Gastrocnemius medialis (tissue), 4 donors: ENCODE results near the gene PHACTR3. TPM values are rescaled to one million over a fixed set of nuclear protein-coding genes. Genes with fewer than 3 reads are reported as not detected.

Source experiments
- ATAC-seq, 2 donors: fragments of 150-250 bp; one replicate each; pipeline ENCODE4 v1.9.1; 2016
- DNase-seq, 2 donors: peaks; one replicate each; pipeline ENCODE4 v3.0.0-alpha.2; 2019
- H3K27ac ChIP-seq, 4 donors: fragments of 200-600 bp; sonication (generic); 1 replicate in 1 of 4; 2 replicates in 3 of 4; pipeline ENCODE4 v1.5.1; 2016 to 2018; ENCODE audit warnings: mild to moderate bottlenecking in 2 of 4, moderate library complexity in 1 of 4
- H3K27me3 ChIP-seq, 3 donors: fragments of 200-600 bp; sonication (generic) in 2 of 3; 1 replicate in 1 of 3; 2 replicates in 2 of 3; pipeline versions ENCODE4 v1.5.1 to v1.6.0; 2016 to 2019; ENCODE audit warnings: mild to moderate bottlenecking in 1 of 3, moderate library complexity in 1 of 3
- H3K36me3 ChIP-seq, 2 donors: fragments of 200-600 bp; sonication (generic) in 1 of 2; one replicate each; pipeline ENCODE4 v1.5.1; 2017 to 2018
- H3K4me1 ChIP-seq, 2 donors: fragments of 200-600 bp; sonication (generic) in 1 of 2; one replicate each; pipeline ENCODE4 v1.5.1; 2016 to 2017; ENCODE audit warnings: mild to moderate bottlenecking in 2 of 2
- H3K4me3 ChIP-seq, 4 donors: fragments of 200-600 bp; sonication (generic) in 3 of 4; 1 replicate in 1 of 4; 2 replicates in 3 of 4; pipeline ENCODE4 v1.5.1; 2016 to 2019; ENCODE audit warnings: mild to moderate bottlenecking in 2 of 4
- H3K9me3 ChIP-seq, 3 donors: fragments of 200-600 bp; sonication (generic) in 2 of 3; 1 replicate in 1 of 3; 2 replicates in 2 of 3; pipeline ENCODE4 v1.5.1; 2016 to 2019
- POLR2A ChIP-seq, 2 donors: fragments of 450-650 bp; IDR thresholded peaks; one replicate each; pipeline ENCODE4 v1.6.1; 2017; ENCODE audit warnings: antibody characterized with exemption in 2 of 2, mild to moderate bottlenecking in 2 of 2, moderate library complexity in 2 of 2
- in situ Hi-C, 4 donors: fragments of 200-750 bp; cut with MboI; loops; one replicate each; pipeline versions ENCODE4 v1.15.0 to v1.8.0; 2017; ENCODE audit warnings: low sequenced_read_pairs in 4 of 4
- intact Hi-C: fragments of 100-400 bp; cut with DNase I; formaldehyde crosslinking; loops from one replicate; pipeline ENCODE4 v1.15.1; 2023; ENCODE audit warnings: low total_unique reads
- total RNA-seq, 4 donors: library from RNA; depleted of rRNA; stranded (reverse); fragments of >200 nt; gene quantifications; one replicate each; pipeline versions ENCODE4 v1.1.0 to v1.2.3, GENCODE V29; 2016
- TF ChIP-seq, protein P1 (sequence below), 5 experiments: fragments of 450-650 bp in 3 of 5; fragments of 200-600 bp in 2 of 5; sonication (generic) in 2 of 5; IDR thresholded peaks in 4 of 5; conservative IDR thresholded peaks in 1 of 5; 1 replicate in 4 of 5; 2 replicates in 1 of 5; pipeline ENCODE4 v1.5.1; 2016 to 2019; ENCODE audit warnings: antibody characterized with exemption in 5 of 5, mild to moderate bottlenecking in 3 of 5, moderate library complexity in 3 of 5

PHACTR3 gene
- total RNA-seq, 4 donors from 2014 or later = 0.24 to 1.1 (median 0.59) TPM; not detected in 1

DNA sequence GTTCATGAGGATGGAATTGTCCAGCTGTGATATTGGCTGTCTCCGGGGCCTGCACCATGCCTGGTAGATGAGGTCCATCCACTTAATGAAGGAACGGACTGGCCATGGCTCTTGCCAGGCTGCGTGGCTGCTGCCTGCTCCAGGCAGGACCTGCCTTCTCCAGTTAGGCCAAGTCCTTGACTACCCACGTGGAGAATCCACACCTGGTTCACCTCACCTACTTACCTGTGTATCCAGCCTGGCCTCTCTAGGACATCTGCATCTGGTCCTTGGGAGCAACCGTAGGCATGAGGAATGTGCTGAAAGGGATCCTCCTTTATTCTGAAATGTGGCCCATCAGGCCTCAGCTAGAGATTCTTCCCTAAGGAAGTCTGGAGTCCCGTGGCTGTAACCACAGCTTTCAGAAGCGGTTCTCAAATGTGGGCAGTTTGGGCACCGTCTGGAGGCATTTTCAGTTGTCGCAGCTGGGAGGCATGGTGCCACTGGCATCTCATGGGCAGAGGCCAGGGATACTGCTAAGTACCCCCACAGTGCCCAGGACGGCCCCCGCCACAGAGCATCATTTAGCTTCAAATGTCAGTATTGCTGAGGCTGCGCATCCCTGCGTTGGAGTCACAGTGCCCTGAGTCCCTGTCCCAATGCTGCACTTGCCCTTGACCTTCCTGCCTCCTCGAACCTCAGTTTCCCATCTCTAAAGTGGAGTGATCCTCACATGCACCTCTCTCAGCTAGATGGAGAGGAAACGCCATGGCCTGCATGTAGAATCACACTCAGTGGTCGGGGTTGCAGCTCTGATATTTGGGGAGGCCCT, 67.5 kb downstream of the PHACTR3 start:
- no peak overlapping the region for H3K4me3 ChIP-seq
- intact Hi-C loops (no loop called here), in situ Hi-C loops (no loop called here)
- H3K27ac ChIP-seq = no peak overlapping the region
- no peaks in the 10 kb centered on the region for H3K9me3 ChIP-seq
- ATAC-seq (no peak), DNase-seq (no peak)
- no peak for TF ChIP-seq POLR2A (IDR thresholded peaks at IDR 0.05)
- TF ChIP-seq, protein P1, sequence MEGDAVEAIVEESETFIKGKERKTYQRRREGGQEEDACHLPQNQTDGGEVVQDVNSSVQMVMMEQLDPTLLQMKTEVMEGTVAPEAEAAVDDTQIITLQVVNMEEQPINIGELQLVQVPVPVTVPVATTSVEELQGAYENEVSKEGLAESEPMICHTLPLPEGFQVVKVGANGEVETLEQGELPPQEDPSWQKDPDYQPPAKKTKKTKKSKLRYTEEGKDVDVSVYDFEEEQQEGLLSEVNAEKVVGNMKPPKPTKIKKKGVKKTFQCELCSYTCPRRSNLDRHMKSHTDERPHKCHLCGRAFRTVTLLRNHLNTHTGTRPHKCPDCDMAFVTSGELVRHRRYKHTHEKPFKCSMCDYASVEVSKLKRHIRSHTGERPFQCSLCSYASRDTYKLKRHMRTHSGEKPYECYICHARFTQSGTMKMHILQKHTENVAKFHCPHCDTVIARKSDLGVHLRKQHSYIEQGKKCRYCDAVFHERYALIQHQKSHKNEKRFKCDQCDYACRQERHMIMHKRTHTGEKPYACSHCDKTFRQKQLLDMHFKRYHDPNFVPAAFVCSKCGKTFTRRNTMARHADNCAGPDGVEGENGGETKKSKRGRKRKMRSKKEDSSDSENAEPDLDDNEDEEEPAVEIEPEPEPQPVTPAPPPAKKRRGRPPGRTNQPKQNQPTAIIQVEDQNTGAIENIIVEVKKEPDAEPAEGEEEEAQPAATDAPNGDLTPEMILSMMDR (IDR thresholded peaks at IDR 0.05 in 4 of 5, conservative IDR thresholded peaks at IDR 0.05 in 1 of 5) = no peak
- H3K36me3 ChIP-seq = no peaks in the 10 kb centered on the region
- H3K27me3 ChIP-seq = peaks cover 0 to 7% (median 0%) of the 10 kb centered on the region in 3 donors
- H3K4me1 ChIP-seq = no peaks in the 10 kb centered on the region

- DNase-seq = no peak
- ATAC-seq = no peak
These were observed 68.2 kb downstream of the PHACTR3 start for GRCh38 chr20:59672576-59672975.

GRCh38 chr20:59673288-59673997, 69.1 kb downstream of the PHACTR3 start:
- in situ Hi-C loops (no loop called here), intact Hi-C loops (no loop called here)
- no peaks in the 10 kb centered on the region for H3K4me1 ChIP-seq
- no peaks in the 10 kb centered on the region for H3K36me3 ChIP-seq
- H3K27ac ChIP-seq = no peak overlapping the region
- no peak overlapping the region for H3K4me3 ChIP-seq
- DNase-seq (no peak), ATAC-seq (no peak)
- TF ChIP-seq POLR2A (IDR thresholded peaks at IDR 0.05) = no peak
- TF ChIP-seq, protein P1 (IDR thresholded peaks at IDR 0.05 in 4 of 5, conservative IDR thresholded peaks at IDR 0.05 in 1 of 5) = no peak
- no peaks in the 10 kb centered on the region for H3K9me3 ChIP-seq
- peaks cover 0 to 7% (median 5%) of the 10 kb centered on the region in 3 donors for H3K27me3 ChIP-seq

More at GRCh38 chr20:59672576-59672975, 68.2 kb downstream of the PHACTR3 start:
- H3K9me3 ChIP-seq = no peaks in the 10 kb centered on the region
- H3K27ac ChIP-seq = no peak overlapping the region
- H3K4me3 ChIP-seq = no peak overlapping the region
- intact Hi-C loops (no loop called here), in situ Hi-C loops (no loop called here)
- no peaks in the 10 kb centered on the region for H3K36me3 ChIP-seq
- H3K27me3 ChIP-seq = peaks cover 0 to 7% (median 0%) of the 10 kb centered on the region in 3 donors
- H3K4me1 ChIP-seq = no peaks in the 10 kb centered on the region
- no peak for TF ChIP-seq POLR2A (IDR thresholded peaks at IDR 0.05)
- TF ChIP-seq, protein P1 (IDR thresholded peaks at IDR 0.05 in 4 of 5, conservative IDR thresholded peaks at IDR 0.05 in 1 of 5) = no peak

- peaks cover 0 to 7% (median 7%) of the 10 kb centered on the region in 3 donors for H3K27me3 ChIP-seq
- H3K36me3 ChIP-seq = no peaks in the 10 kb centered on the region
- H3K4me3 ChIP-seq = no peak overlapping the region
- no peak for TF ChIP-seq POLR2A (IDR thresholded peaks at IDR 0.05)
- TF ChIP-seq, protein P1 (IDR thresholded peaks at IDR 0.05 in 4 of 5, conservative IDR thresholded peaks at IDR 0.05 in 1 of 5) = no peak
- no peak overlapping the region for H3K27ac ChIP-seq
- no peaks in the 10 kb centered on the region for H3K4me1 ChIP-seq
- ATAC-seq (no peak), DNase-seq (no peak)
- in situ Hi-C loops = no loop called here
- intact Hi-C loops = no loop called here
- no peaks in the 10 kb centered on the region for H3K9me3 ChIP-seq
These were observed 69.7 kb downstream of the PHACTR3 start for GRCh38 chr20:59673998-59674445.
